ENCODE data around the gene MPL. TPM values are rescaled to one million over a fixed set of nuclear protein-coding genes. Genes with fewer than 3 reads are reported as not detected.

Gene MPL
- polyA plus RNA-seq, 1 donor (not counting 4 experiments of a cell fraction or from before 2014, with no cell fraction given), result not detected

DNA sequence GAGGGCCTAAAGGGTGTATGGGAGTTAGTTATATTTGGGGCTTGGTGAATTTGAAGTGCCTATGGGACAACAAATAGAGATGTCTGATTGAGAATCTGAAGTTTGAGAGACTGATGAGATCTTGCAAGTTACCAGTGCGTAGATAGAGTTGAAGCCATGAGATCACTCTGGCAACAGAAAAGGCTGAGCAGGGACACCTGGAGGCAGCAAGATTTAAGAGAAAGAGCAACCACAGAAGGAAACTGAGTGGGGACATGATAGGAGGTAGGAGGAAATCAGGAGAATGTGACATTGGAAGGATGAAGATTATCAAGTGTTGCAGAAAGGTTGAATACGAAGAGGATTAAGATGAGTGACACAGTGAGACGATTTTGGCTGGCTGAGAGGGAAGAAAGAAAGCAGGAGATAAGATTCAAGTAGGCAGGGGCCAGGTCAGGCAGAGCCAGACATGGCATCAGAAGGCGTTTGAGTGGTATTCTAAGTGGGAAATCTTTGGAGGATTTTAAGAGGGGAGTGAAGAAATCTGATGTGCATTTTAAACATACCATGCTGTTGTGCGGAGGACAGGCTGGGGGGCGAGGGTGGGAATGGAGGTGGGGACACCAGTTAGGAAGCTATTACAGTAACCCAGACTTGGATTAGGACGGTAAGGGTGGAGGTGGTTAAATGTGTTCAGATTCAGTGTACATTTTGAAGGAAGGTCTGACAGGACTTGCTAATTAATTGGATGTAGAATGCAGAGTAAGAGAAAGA is 3.0 kb upstream of the MPL start:
- Histone ChIP-seq H3K9ac (ENCODE audit: control insufficient read depth, extremely low read depth, insufficient read depth, low read length) (no peak overlapping the region), H3K4me3 (ENCODE audit: control insufficient read depth in 2 of 3, extremely low read depth in 1 of 3, insufficient read depth in 2 of 3, low read depth in 1 of 3, low read length in 3 of 3) (no peak overlapping the region), H3K27me3 (ENCODE audit: control insufficient read depth, extremely low read depth, insufficient read depth, low read length) (peaks cover 6% of the 10 kb centered on the region), H3K9me3 (ENCODE audit: control insufficient read depth, low read depth, low read length) (no peaks in the 10 kb centered on the region), H3K79me2 (ENCODE audit: control insufficient read depth, insufficient read depth, low read length) (no peaks in the 10 kb centered on the region), H3K4me2 (ENCODE audit: control insufficient read depth, extremely low read depth, insufficient read depth, low read depth, low read length) (no peak overlapping the region), H4K20me1 (ENCODE audit: control insufficient read depth, extremely low read depth, insufficient read depth, low read length) (no peaks in the 10 kb centered on the region), H3K36me3 (ENCODE audit: control insufficient read depth in 2 of 2, extremely low read depth in 1 of 2, insufficient read depth in 2 of 2, low read length in 2 of 2) (no peaks in the 10 kb centered on the region), H3K9me1 (ENCODE audit: control insufficient read depth, extremely low read depth, insufficient read depth, low read length) (no peaks in the 10 kb centered on the region), H3K4me1 (ENCODE audit: control insufficient read depth, extremely low read depth, insufficient read depth, low read length) (peaks cover 9% of the 10 kb centered on the region), H3K27ac (ENCODE audit: control insufficient read depth, insufficient read depth, low read length) (no peak overlapping the region), H2AFZ (ENCODE audit: control insufficient read depth, low read length) (no peak overlapping the region)
- dilution Hi-C loops (cut with MboI; ENCODE audit: extremely low pct_ligation_motif_present, low sequenced_read_pairs), result no loop called here
- FAIRE-seq (no peak), DNase-seq (ENCODE audit: low read depth, low spot score) (no peak)
- TF ChIP-seq EZH2 (IDR thresholded peaks at IDR 0.05; ENCODE audit: low read length), result no peak
- TF ChIP-seq, protein P1, sequence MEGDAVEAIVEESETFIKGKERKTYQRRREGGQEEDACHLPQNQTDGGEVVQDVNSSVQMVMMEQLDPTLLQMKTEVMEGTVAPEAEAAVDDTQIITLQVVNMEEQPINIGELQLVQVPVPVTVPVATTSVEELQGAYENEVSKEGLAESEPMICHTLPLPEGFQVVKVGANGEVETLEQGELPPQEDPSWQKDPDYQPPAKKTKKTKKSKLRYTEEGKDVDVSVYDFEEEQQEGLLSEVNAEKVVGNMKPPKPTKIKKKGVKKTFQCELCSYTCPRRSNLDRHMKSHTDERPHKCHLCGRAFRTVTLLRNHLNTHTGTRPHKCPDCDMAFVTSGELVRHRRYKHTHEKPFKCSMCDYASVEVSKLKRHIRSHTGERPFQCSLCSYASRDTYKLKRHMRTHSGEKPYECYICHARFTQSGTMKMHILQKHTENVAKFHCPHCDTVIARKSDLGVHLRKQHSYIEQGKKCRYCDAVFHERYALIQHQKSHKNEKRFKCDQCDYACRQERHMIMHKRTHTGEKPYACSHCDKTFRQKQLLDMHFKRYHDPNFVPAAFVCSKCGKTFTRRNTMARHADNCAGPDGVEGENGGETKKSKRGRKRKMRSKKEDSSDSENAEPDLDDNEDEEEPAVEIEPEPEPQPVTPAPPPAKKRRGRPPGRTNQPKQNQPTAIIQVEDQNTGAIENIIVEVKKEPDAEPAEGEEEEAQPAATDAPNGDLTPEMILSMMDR (optimal IDR thresholded peaks at IDR 0.05 in 1 of 3, IDR thresholded peaks at IDR 0.05 in 1 of 3, conservative IDR thresholded peaks at IDR 0.05 in 1 of 3; ENCODE audit: extremely low read depth in 1 of 3, insufficient read depth in 2 of 3, low read length in 3 of 3), result no peak

DNA sequence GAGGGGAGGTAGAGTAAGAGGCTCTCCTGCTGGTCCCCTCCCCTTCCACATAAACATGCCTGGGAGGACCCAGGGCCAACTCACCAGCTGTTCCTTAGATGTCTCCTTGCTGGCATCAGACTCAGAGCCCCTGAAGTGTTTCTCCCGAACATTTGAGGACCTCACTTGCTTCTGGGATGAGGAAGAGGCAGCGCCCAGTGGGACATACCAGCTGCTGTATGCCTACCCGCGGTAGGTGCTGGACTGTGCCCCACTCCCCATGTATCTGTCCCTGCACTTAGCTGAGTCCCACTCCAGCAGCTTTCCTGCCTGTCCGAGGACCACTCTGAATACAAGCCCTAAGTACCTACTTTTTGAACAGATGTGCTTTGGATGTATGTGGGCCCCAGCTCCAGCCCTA is 383 bp downstream of the MPL start:
- TF ChIP-seq, protein P1 (optimal IDR thresholded peaks at IDR 0.05 in 1 of 3, IDR thresholded peaks at IDR 0.05 in 1 of 3, conservative IDR thresholded peaks at IDR 0.05 in 1 of 3; ENCODE audit: extremely low read depth in 1 of 3, insufficient read depth in 2 of 3, low read length in 3 of 3), result no peak
- TF ChIP-seq EZH2 (IDR thresholded peaks at IDR 0.05; ENCODE audit: low read length), result no peak
- Histone ChIP-seq H3K27me3 (ENCODE audit: control insufficient read depth, extremely low read depth, insufficient read depth, low read length) (peaks cover 10% of the 10 kb centered on the region), H3K9me3 (ENCODE audit: control insufficient read depth, low read depth, low read length) (no peaks in the 10 kb centered on the region), H3K36me3 (ENCODE audit: control insufficient read depth in 2 of 2, extremely low read depth in 1 of 2, insufficient read depth in 2 of 2, low read length in 2 of 2) (no peaks in the 10 kb centered on the region), H3K9ac (ENCODE audit: control insufficient read depth, extremely low read depth, insufficient read depth, low read length) (no peak overlapping the region), H3K27ac (ENCODE audit: control insufficient read depth, insufficient read depth, low read length) (no peak overlapping the region), H3K9me1 (ENCODE audit: control insufficient read depth, extremely low read depth, insufficient read depth, low read length) (no peaks in the 10 kb centered on the region), H3K79me2 (ENCODE audit: control insufficient read depth, insufficient read depth, low read length) (no peaks in the 10 kb centered on the region), H3K4me3 (ENCODE audit: control insufficient read depth in 2 of 3, extremely low read depth in 1 of 3, insufficient read depth in 2 of 3, low read depth in 1 of 3, low read length in 3 of 3) (no peak overlapping the region), H3K4me1 (ENCODE audit: control insufficient read depth, extremely low read depth, insufficient read depth, low read length) (no peaks in the 10 kb centered on the region), H2AFZ (ENCODE audit: control insufficient read depth, low read length) (no peak overlapping the region), H4K20me1 (ENCODE audit: control insufficient read depth, extremely low read depth, insufficient read depth, low read length) (no peaks in the 10 kb centered on the region), H3K4me2 (ENCODE audit: control insufficient read depth, extremely low read depth, insufficient read depth, low read depth, low read length) (no peak overlapping the region)
- DNase-seq (ENCODE audit: low read depth, low spot score) (no peak), FAIRE-seq (no peak)
- dilution Hi-C loops (cut with MboI; ENCODE audit: extremely low pct_ligation_motif_present, low sequenced_read_pairs), result no loop called here

Measured in keratinocyte (primary cell).